ENCODE measurements around the gene SUPT4H1.

SUPT4H1 gene

DNA sequence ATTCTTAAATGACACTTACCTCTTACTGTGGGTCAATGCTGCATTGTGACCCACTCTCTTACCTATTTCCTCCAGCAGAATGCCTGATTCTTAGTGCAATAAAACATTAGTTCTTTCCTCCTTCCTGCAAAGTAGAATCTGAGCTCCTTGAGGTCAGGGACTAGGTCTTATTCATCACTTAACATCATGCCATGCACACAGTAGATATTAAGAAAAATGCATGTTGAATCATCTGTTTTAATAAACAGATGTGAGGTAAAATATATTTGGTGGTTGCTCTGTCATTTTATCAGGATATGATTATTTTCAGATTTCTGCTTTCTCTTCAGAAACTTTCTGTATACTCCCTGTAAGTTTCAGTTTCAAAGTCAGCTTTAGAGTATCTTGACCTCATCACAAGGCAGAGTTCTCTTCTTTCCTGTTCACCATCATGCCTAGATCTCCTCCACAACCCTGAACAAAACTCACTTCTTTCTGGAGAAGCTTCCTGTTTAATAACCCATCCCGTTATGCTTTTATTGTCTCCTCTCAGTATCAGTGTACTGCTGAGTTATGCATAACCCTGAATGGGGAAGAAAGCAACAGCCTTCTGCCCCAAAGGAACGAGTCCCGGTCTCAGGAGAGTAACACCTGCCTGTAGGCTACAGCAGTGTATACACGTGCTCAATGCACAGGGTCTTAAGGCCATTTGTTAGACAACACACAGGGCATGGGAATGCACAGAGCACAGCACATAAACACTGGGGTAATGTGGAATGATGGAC lies 30.3 kb upstream of the SUPT4H1 start:
- no peaks in the 10 kb centered on the region for H3K27me3 ChIP-seq (ENCODE audit: insufficient read depth, low read length, poor library complexity)
- no peaks in the 10 kb centered on the region for H3K36me3 ChIP-seq (ENCODE audit: insufficient read depth, low read length)
- DNase-seq (no peak), ATAC-seq (ENCODE audit: insufficient read depth, low read depth) (peak; percentile 25)
- H3K9me3 ChIP-seq (ENCODE audit: insufficient read depth, low read length, severe bottlenecking): no peaks in the 10 kb centered on the region
- no peak overlapping the region for H2AFZ ChIP-seq (ENCODE audit: low read depth, low read length)
- H3K79me2 ChIP-seq (ENCODE audit: insufficient read depth, low read length): no peaks in the 10 kb centered on the region
- H3K9ac ChIP-seq (ENCODE audit: low read depth, low read length): no peak overlapping the region
- no peak overlapping the region for H3K4me3 ChIP-seq (ENCODE audit: low read depth in 1 of 2, low read length in 2 of 2)
- TF ChIP-seq, protein P1, sequence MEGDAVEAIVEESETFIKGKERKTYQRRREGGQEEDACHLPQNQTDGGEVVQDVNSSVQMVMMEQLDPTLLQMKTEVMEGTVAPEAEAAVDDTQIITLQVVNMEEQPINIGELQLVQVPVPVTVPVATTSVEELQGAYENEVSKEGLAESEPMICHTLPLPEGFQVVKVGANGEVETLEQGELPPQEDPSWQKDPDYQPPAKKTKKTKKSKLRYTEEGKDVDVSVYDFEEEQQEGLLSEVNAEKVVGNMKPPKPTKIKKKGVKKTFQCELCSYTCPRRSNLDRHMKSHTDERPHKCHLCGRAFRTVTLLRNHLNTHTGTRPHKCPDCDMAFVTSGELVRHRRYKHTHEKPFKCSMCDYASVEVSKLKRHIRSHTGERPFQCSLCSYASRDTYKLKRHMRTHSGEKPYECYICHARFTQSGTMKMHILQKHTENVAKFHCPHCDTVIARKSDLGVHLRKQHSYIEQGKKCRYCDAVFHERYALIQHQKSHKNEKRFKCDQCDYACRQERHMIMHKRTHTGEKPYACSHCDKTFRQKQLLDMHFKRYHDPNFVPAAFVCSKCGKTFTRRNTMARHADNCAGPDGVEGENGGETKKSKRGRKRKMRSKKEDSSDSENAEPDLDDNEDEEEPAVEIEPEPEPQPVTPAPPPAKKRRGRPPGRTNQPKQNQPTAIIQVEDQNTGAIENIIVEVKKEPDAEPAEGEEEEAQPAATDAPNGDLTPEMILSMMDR (IDR thresholded peaks at IDR 0.05; ENCODE audit: borderline replicate concordance, extremely low read depth, low read length, poor library complexity, severe bottlenecking): no peak
- no peak for TF ChIP-seq EZH2 (IDR thresholded peaks at IDR 0.05; ENCODE audit: borderline replicate concordance, low read depth, low read length, severe bottlenecking)
- H3K4me1 ChIP-seq (ENCODE audit: insufficient read depth, low read length): peaks cover 34% of the 10 kb centered on the region
- no peaks in the 10 kb centered on the region for H4K20me1 ChIP-seq (ENCODE audit: insufficient read depth, low read length)
- no peak overlapping the region for H3K4me2 ChIP-seq (ENCODE audit: insufficient read depth, low read length)
- H3K27ac ChIP-seq (ENCODE audit: low read length): no peak overlapping the region

DNA sequence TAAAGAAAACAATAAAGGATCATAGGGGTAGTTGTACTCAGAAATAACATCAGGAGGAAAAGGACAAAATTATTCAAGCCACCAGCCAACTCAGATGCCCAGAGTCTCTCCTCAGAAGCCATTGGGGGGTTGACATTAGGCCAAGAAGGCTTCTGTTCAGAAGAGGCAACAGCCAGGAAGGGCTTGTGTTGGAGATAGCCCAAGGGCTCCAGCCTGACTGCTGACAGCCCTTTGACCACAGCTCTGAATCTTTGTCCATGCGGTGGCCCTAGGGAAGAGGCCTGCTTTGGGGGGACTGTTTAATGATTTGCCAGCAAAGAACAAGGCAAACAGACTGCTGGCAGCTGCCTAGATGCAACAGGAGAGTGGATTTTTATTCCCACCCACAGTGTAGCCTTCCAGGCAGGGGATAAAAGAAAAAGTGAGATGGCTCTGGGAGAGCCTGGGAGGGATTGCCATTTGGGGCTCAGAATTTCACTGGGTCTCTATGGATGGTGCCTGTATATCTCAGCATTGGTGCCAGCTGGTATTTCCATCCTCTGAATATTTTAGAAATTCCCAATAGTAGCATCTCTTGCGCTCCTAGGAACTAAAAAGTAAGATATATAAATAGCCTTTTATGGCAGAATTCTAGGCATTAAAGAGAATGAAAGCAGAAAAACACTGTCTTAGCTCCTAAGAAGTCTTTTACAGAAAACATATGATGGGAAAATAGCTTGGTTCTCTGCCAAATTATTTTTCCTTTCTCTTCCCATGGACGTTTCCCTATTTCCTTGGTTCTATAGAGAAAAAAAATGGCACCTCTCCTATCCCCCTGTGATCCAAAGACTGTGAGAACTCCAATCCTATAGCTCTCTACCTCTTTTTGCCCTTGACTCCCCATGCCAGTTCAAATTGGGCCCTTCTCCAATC lies 29.4 kb upstream of the SUPT4H1 start:
- H3K79me2 ChIP-seq (ENCODE audit: insufficient read depth, low read length): no peaks in the 10 kb centered on the region
- peaks cover 34% of the 10 kb centered on the region for H3K4me1 ChIP-seq (ENCODE audit: insufficient read depth, low read length)

DNA sequence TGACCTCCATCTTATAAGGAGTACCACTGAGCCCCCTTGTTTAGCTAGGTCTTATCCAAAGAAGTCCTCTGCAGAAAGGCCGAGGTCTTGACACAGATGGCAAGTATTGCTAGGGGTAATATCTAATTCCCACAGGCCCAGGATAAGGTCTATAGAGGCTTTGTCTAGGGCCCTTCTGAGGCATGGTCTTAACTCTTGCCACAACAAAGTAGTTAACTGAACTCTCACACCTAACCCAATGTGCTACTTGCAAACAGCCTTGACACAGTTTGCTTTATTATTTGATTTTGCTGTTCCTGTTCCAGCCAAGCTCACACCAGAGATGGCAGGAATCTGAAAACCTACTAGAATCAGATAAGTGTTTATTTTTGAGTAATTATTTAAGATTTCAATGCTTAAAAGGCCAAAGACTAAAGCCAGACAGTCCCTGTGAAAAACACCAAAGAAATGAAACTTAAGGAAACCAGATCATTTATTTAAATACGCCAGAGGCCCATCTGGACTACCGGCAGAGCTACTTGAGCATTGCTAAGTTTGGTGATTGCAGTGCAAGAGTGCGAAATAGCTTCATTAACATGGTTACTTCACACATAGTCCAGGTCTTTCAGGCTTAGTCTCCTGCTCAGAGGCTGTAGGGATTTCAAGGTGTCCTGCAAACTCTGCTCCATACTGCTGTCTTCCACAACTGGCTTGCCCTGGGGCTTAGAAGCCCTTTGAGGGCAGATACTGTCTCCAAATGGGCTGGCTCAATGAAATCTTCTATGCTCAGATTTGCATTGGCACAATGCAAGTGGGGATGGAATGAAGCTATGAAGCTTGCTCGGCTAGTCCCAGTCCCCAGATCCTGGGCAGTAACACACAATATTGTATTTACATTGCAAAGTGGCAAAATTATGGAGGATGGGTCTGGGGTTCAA lies 28.5 kb upstream of the SUPT4H1 start:
- Histone ChIP-seq H2AFZ (ENCODE audit: low read depth, low read length) (no peak overlapping the region), H3K4me1 (ENCODE audit: insufficient read depth, low read length) (peaks cover 34% of the 10 kb centered on the region), H3K9ac (ENCODE audit: low read depth, low read length) (no peak overlapping the region), H3K27me3 (ENCODE audit: insufficient read depth, low read length, poor library complexity) (no peaks in the 10 kb centered on the region), H3K4me3 (ENCODE audit: low read depth in 1 of 2, low read length in 2 of 2) (no peak overlapping the region), H3K27ac (ENCODE audit: low read length) (peak overlapping the region; percentile 73), H3K9me3 (ENCODE audit: insufficient read depth, low read length, severe bottlenecking) (no peaks in the 10 kb centered on the region), H3K36me3 (ENCODE audit: insufficient read depth, low read length) (no peaks in the 10 kb centered on the region), H3K79me2 (ENCODE audit: insufficient read depth, low read length) (no peaks in the 10 kb centered on the region), H4K20me1 (ENCODE audit: insufficient read depth, low read length) (no peaks in the 10 kb centered on the region), H3K4me2 (ENCODE audit: insufficient read depth, low read length) (no peak overlapping the region)
- ATAC-seq (ENCODE audit: insufficient read depth, low read depth) (peak; percentile 59), DNase-seq (peak; percentile 18)
- no peak for TF ChIP-seq EZH2 (IDR thresholded peaks at IDR 0.05; ENCODE audit: borderline replicate concordance, low read depth, low read length, severe bottlenecking)
- TF ChIP-seq, protein P1 (IDR thresholded peaks at IDR 0.05; ENCODE audit: borderline replicate concordance, extremely low read depth, low read length, poor library complexity, severe bottlenecking): no peak

More for the DNA sequence above, 29.4 kb upstream of the SUPT4H1 start:
- ATAC-seq (ENCODE audit: insufficient read depth, low read depth): no peak
- Histone ChIP-seq H3K9ac (ENCODE audit: low read depth, low read length) (no peak overlapping the region), H3K4me2 (ENCODE audit: insufficient read depth, low read length) (no peak overlapping the region), H3K36me3 (ENCODE audit: insufficient read depth, low read length) (no peaks in the 10 kb centered on the region), H3K4me3 (ENCODE audit: low read depth in 1 of 2, low read length in 2 of 2) (no peak overlapping the region), H2AFZ (ENCODE audit: low read depth, low read length) (no peak overlapping the region), H3K9me3 (ENCODE audit: insufficient read depth, low read length, severe bottlenecking) (no peaks in the 10 kb centered on the region), H3K27ac (ENCODE audit: low read length) (no peak overlapping the region), H4K20me1 (ENCODE audit: insufficient read depth, low read length) (no peaks in the 10 kb centered on the region), H3K27me3 (ENCODE audit: insufficient read depth, low read length, poor library complexity) (no peaks in the 10 kb centered on the region)
- TF ChIP-seq, protein P1 (IDR thresholded peaks at IDR 0.05; ENCODE audit: borderline replicate concordance, extremely low read depth, low read length, poor library complexity, severe bottlenecking): no peak
- TF ChIP-seq EZH2 (IDR thresholded peaks at IDR 0.05; ENCODE audit: borderline replicate concordance, low read depth, low read length, severe bottlenecking): no peak
- no peak for DNase-seq
